GF-D8 (cell line): ENCODE data around the gene ITPK1.
"Not testable (repeated sequence)": the region's sequence is repeated elsewhere in the genome, so short reads cannot be mapped to it uniquely, and the experiment has no call there.

Experiments
- DNase-seq: peaks from one replicate; lab custom pipeline; 2025; lab: John Stamatoyannopoulos, UW

Gene ITPK1

GRCh38 chr14:93084866-93085857 is 30.6 kb downstream of the ITPK1 start:
- DNase-seq = no peak

DNA sequence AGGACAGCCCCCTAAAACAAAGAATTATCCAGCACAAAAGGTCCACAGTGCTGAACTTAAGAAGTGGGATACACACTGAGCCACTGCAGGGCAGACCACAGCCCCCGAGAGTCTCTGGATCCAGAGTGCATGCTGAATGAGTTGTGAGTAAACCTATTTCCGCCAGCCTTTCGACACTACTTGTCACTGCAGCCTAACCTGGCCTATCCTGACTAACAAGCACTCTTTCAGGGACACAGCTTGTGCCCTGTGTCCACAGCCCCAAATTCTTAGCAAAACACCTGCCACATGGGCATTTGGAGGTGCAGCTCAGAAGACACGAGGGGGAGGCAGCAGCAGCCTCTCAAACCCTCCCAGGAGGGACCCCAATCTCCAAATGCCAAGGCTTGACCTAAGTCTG is 31.3 kb downstream of the ITPK1 start:
- DNase-seq = no peak

GRCh38 chr14:93083917-93084316 is 31.8 kb downstream of the ITPK1 start:
- no peak for DNase-seq

DNA sequence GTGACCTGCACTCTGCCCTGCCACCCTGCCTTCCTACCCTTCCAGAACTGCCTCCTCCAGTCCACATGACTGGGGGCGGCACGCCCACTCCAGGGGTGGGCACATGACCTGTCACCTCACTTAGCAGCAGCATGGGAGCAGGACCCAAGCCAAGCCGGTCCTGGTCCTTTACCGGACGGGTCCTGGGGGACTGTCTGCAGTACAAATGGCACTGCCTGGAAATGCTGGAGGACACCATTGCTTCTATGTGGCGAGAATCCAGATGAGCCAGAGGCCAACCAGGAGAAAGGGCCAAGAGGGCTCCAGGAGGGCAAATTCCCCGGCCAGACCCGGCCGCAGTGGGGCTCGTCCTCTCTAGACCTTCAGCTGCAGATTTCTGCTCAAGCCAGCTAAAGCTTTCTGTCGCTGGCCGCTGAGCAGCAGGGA is 33.1 kb downstream of the ITPK1 start:
- no peak for DNase-seq

- DNase-seq = no peak
These were observed 33.7 kb downstream of the ITPK1 start for GRCh38 chr14:93081876-93082570.

DNA sequence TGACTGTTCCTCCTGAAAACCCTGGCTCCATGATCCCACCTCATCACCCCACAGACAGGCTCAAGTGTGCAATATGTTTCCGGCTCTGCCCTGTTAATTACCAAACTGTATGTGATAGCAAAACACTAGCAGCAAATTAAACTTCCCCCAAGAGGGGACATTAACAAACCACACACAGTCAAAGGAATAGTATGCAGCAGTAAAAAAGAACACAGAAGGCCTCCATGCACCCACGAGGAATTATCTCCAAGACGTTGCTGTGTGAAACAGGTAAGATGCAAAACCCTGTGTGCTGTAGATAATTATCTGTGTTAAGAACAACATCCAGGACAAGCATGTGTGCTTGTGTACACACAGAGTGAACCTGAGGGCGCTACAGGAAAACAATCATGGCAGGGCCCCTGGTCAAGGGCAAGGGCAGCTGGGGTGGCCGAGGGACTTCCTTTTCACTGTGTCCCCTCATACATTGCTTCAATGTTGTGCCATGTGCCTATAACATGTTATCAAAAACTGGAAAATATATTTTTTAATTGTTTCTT is 35.8 kb downstream of the ITPK1 start:
- DNase-seq = no peak

GRCh38 chr14:93079321-93079720 is 36.4 kb downstream of the ITPK1 start:
- no peak for DNase-seq

DNA sequence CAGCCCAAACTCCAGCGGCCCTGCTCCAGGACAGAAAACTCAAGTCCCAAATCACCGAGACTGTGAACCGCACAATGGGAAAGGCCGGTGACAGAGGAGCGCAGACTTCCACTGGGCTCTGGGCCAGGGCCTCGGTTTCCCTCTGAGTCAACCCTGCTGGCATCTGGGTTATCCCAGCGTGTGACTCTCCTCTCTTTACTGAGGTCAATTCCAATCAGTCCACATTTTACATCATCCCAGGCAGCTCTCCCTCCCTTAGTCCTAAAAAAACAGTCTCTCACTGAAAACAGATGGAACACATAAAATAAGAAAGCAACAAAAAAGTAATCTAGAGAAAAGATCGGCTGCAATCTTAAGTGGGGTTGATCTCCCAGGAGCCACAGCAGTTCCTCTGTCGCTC is 36.9 kb downstream of the ITPK1 start:
- no peak for DNase-seq

DNA sequence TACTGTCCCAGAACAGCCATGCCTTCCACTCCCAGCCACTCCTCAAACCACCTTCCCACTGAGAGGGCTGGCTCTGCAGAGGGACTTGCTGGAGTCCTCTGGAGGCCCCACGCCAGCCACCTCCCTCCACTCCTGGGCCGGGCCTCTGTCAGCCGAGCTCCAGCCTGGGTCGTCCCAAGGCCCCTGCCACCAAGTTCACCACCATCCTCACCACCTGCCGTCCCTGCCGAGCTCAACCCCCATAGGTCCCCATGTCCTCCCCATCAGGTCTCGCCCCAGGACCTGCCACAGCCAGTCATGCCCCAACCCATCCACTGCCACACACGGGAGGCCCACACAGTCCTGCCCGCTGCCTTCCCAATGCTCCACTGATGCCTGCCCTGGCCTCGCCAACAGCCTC is 39.0 kb downstream of the ITPK1 start:
- no peak for DNase-seq

- DNase-seq = no peak
These were observed 39.8 kb downstream of the ITPK1 start for GRCh38 chr14:93075891-93076290.

DNA sequence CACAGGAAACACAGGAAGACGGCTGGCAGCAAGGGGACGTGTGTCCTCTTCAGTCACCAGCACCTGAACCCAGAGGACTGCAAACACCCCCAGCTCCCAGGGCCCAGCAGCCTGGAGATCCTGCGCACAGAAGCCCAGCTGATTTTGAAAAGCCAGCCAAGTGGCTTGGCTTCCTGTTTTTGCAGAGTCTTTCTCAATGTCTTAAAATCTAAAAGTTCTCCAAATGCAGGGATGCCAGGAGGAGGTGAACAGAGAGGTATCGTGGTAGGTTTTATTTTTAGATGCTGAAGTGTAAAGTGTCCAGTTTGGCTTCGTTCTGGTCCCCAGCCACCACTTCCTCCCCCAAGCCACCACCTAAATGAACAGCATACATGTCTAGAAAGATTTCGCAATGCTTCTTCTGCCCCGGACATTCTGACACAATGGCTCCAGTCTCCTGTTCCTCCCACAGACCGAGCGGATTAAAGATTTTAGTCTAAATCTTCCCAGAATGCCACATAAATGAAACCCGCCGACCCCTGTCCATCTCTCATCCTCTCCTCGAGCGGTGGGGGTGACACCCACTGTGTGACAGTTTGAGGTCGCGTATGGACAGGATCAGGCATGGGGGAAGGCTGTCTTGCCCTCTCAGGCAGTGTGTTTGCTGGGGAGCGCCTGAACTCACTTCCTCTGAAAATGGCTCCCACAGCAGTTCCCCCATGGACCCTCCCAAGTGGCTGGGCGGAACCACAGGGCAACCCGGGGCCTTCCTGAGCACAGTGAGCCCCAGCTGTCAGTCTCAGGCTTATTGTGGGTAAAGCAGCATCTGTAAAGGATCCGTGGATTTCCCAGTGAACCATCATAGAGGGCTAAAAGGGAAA is 41.6 kb downstream of the ITPK1 start:
- peak; percentile 61 for DNase-seq

- no peak for DNase-seq
These were observed 42.4 kb downstream of the ITPK1 start for GRCh38 chr14:93073358-93073707.

- no peak for DNase-seq
These were observed 42.9 kb downstream of the ITPK1 start for GRCh38 chr14:93072659-93073357.

- DNase-seq = no peak
These were observed 47.0 kb downstream of the ITPK1 start for GRCh38 chr14:93068711-93069110.

DNA sequence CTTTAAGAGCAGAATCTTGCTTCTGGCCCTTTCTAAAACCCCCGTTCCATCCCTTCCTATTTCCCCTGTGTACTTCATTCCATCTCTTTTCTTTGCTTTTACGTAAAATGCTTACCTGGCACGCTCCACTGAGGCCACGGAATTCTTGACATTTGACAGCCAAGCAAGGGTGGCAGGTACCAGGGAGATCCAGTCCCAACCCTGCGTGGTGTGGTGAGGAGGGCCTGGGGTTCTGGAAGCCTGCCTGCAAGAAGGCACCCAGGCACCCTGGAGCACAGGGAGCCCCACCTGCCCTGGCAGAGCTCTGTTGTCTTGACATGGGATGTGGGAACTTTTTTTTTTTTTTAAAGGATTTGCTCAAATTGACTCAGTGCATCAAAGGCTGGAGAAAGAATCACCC is 48.6 kb downstream of the ITPK1 start:
- no peak for DNase-seq

DNA sequence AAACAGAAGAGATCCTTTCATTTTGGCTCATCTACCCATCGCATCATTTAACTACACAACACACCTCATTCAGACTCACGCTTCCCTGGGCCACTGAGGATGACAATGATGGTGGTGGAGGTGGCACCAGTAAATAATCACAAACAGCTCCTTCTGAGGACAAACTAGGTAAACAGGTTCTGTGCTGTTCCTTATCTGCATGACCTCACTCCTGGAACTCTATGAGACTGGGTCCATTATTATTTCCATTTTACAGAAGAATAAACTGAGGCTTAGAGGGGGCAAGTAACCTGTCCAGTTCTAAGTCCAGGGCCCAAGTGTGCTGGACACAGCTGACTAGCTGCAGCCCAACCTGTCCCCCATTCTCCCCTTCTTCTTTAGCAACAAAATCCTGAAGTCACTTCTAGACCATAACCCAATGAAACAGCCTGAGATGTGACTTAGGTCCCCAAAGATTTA is 50.4 kb downstream of the ITPK1 start:
- DNase-seq = no peak

GRCh38 chr14:93064411-93065271 is 51.1 kb downstream of the ITPK1 start:
- DNase-seq = no peak

DNA sequence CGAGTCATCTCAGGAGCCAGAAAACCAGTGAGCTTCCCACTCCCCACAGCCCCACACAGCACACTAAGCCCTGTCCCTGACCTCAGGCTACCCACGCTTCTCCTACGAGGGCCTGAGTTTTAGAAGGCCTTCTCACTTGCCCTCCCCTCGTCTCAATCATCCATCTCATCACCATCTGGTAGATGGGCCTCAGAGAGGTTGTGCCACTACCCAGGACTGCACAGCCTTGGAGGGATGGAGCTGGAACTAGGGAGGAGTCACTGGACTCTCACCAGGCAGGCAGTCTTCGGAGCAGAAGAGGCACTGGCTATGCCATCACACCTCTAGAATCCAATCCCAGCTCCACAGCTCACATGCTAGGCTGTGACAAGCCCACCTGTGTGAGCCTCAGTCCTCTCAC is 52.3 kb downstream of the ITPK1 start:
- no peak for DNase-seq

GRCh38 chr14:93062890-93063289 is 52.8 kb downstream of the ITPK1 start:
- DNase-seq = no peak

GRCh38 chr14:93062013-93062412 is 53.7 kb downstream of the ITPK1 start:
- DNase-seq = not testable (repeated sequence)
